GM23338 (cell line): ENCODE results near the gene CADPS. TPM values are rescaled to one million over a fixed set of nuclear protein-coding genes. Genes with fewer than 3 reads are reported as not detected.

ENCODE experiments used
- ATAC-seq: fragments of 200-7000 bp; cut with Tn5 transposase; 3 replicates; pipeline ENCODE4 v1.9.1; 2020
- DNase-seq: peaks from one replicate; pipeline ENCODE4 v3.0.0-alpha.2; 2015; ENCODE audit warnings: low spot score
- H2AFZ ChIP-seq: fragments of 200-600 bp; sonication (generic); 2 replicates; pipeline ENCODE4 v1.8.0; 2016; ENCODE audit warnings: antibody characterized with exemption, mild to moderate bottlenecking, moderate library complexity
- H3F3A ChIP-seq: fragments of 200-600 bp; sonication (generic); replicated peaks from 2 replicates; pipeline ENCODE4 v1.8.0; 2017; ENCODE audit warnings: antibody characterized with exemption, mixed run types, low read depth
- H3K27ac ChIP-seq: fragments of 200-600 bp; sonication (generic); 2 replicates; pipeline ENCODE4 v1.6.1; 2016; ENCODE audit warnings: low read depth
- H3K27me3 ChIP-seq: fragments of 200-600 bp; sonication (generic); 2 replicates; pipeline ENCODE4 v1.8.0; 2016; ENCODE audit warnings: mild to moderate bottlenecking, mixed run types, moderate library complexity; ENCODE audit not compliant: insufficient read depth
- H3K36me3 ChIP-seq: fragments of 200-600 bp; sonication (generic); 2 replicates; pipeline ENCODE4 v1.8.0; 2016; ENCODE audit warnings: mild to moderate bottlenecking; ENCODE audit not compliant: insufficient read depth
- H3K4me1 ChIP-seq: fragments of 200-600 bp; sonication (generic); 2 replicates; pipeline ENCODE4 v1.8.0; 2016; ENCODE audit warnings: mild to moderate bottlenecking, moderate library complexity; ENCODE audit not compliant: insufficient read depth
- H3K4me2 ChIP-seq: fragments of 200-600 bp; sonication (generic); 2 replicates; pipeline ENCODE4 v1.7.1; 2017; ENCODE audit warnings: mixed run types
- H3K4me3 ChIP-seq: fragments of 200-600 bp; sonication (generic); 2 replicates; pipeline ENCODE4 v1.6.1; 2016; ENCODE audit warnings: mixed run types
- H3K79me2 ChIP-seq: fragments of 200-600 bp; sonication (generic); replicated peaks from 2 replicates; pipeline ENCODE4 v1.8.0; 2017; ENCODE audit warnings: mild to moderate bottlenecking; ENCODE audit not compliant: insufficient read depth
- H3K9me2 ChIP-seq: fragments of 200-600 bp; sonication (generic); 2 replicates; pipeline ENCODE4 v1.8.0; 2017; ENCODE audit not compliant: insufficient read depth
- H4K20me1 ChIP-seq: fragments of 200-600 bp; sonication (generic); replicated peaks from 2 replicates; pipeline ENCODE4 v1.8.0; 2017; ENCODE audit warnings: mild to moderate bottlenecking; ENCODE audit not compliant: insufficient read depth
- H3K27ac Mint-ChIP-seq: 2 replicates; pipeline ENCODE4 v1.8.0; 2020; ENCODE audit warnings: inconsistent platforms, mild to moderate bottlenecking, moderate library complexity, mixed read lengths
- H3K27me3 Mint-ChIP-seq: 3 replicates; pipeline ENCODE4 v1.8.0; 2022; ENCODE audit warnings: low read depth, mild to moderate bottlenecking, moderate library complexity, mixed read lengths, inconsistent platforms; ENCODE audit not compliant: insufficient read depth, poor library complexity
- H3K36me3 Mint-ChIP-seq: 3 replicates; pipeline ENCODE4 v1.8.0; 2021; ENCODE audit warnings: low read depth, mild to moderate bottlenecking, inconsistent platforms, moderate library complexity, mixed read lengths
- H3K4me1 Mint-ChIP-seq: 3 replicates; pipeline ENCODE4 v1.8.0; 2020; ENCODE audit warnings: mild to moderate bottlenecking, inconsistent platforms, mixed read lengths
- H3K4me3 Mint-ChIP-seq: 3 replicates; pipeline ENCODE4 v1.8.0; 2021; ENCODE audit warnings: moderate library complexity, mild to moderate bottlenecking, inconsistent platforms, mixed read lengths
- H3K9me3 Mint-ChIP-seq: 3 replicates; pipeline ENCODE4 v1.8.0; 2020; ENCODE audit warnings: moderate library complexity, mild to moderate bottlenecking, inconsistent platforms, mixed read lengths
- CREB1 ChIP-seq: fragments of 250-450 bp; sonication (Bioruptor Pico); IDR thresholded peaks from 2 replicates; pipeline ENCODE4 v1.5.0; 2020; ENCODE audit warnings: low read depth, mild to moderate bottlenecking, moderate library complexity
- CTCF ChIP-seq, 2 experiments: fragments of 200-600 bp in 1 of 2; sonication (generic) in 1 of 2; conservative IDR thresholded peaks; 2 replicates each; pipeline versions ENCODE4 v1.5.1 to v1.6.1; 2016 to 2017; ENCODE audit warnings: antibody characterized with exemption in 2 of 2, low read depth in 2 of 2, mild to moderate bottlenecking in 2 of 2, moderate library complexity in 1 of 2
- ETS1 ChIP-seq: IDR thresholded peaks from 2 replicates; pipeline ENCODE4 v1.6.1; 2016; ENCODE audit warnings: antibody characterized with exemption
- EZH2 ChIP-seq: fragments of 200-600 bp; sonication (generic); IDR thresholded peaks from one replicate; pipeline ENCODE4 v1.8.0; 2017; ENCODE audit warnings: antibody characterized with exemption, mild to moderate bottlenecking, low read depth; ENCODE audit not compliant: unreplicated experiment
- EZH2phosphoT487 ChIP-seq: fragments of 200-600 bp; sonication (generic); IDR thresholded peaks from one replicate; pipeline ENCODE4 v1.8.1; 2018; ENCODE audit warnings: antibody characterized with exemption; ENCODE audit not compliant: unreplicated experiment
- JUNB ChIP-seq: IDR thresholded peaks from one replicate; pipeline ENCODE4 v1.6.1; 2016; ENCODE audit warnings: antibody characterized with exemption; ENCODE audit not compliant: unreplicated experiment
- NANOG ChIP-seq: IDR thresholded peaks from 2 replicates; pipeline ENCODE4 v1.6.1; 2016; ENCODE audit warnings: antibody characterized with exemption, borderline replicate concordance
- POLR2AphosphoS5 ChIP-seq: IDR thresholded peaks from 2 replicates; pipeline ENCODE4 v1.6.1; 2016; ENCODE audit warnings: antibody characterized with exemption, low read depth
- REST ChIP-seq: IDR thresholded peaks from one replicate; pipeline ENCODE4 v1.6.1; 2018; ENCODE audit warnings: antibody characterized with exemption; ENCODE audit not compliant: unreplicated experiment
- STAT1 ChIP-seq: IDR thresholded peaks from one replicate; pipeline ENCODE4 v1.6.1; 2016; ENCODE audit warnings: antibody characterized with exemption; ENCODE audit not compliant: unreplicated experiment
- ZNF114 ChIP-seq: fragments of 250-450 bp; sonication (Bioruptor Pico); IDR thresholded peaks from 2 replicates; pipeline ENCODE4 v1.5.0; 2020; ENCODE audit warnings: mild to moderate bottlenecking, moderate library complexity
- ZNF331 ChIP-seq: fragments of 250-450 bp; sonication (Bioruptor Pico); IDR thresholded peaks from 2 replicates; pipeline ENCODE4 v1.5.0; 2020; ENCODE audit warnings: low read depth, mild to moderate bottlenecking, moderate library complexity
- ZNF462 ChIP-seq: fragments of 250-450 bp; sonication (Bioruptor Pico); IDR thresholded peaks from 2 replicates; pipeline ENCODE4 v1.5.0; 2020; ENCODE audit warnings: mild to moderate bottlenecking, moderate library complexity
- polyA plus RNA-seq: library from polyadenylated mRNA; unstranded; fragments of >200 nt; fragmentation: Nextera tagmentation; extraction: Ambion mirVana; gene quantifications from 2 replicates; pipeline ENCODE4 v1.2.1, GENCODE V29; 2016
- total RNA-seq: library from RNA; depleted of rRNA; stranded (reverse); fragments of >200 nt; shearing (Covaris generic); gene quantifications from 2 replicates; pipeline ENCODE4 v1.2.3, GENCODE V29; 2014

Gene CADPS
- total and polyA plus RNA-seq, 2 experiments from 2014 or later: 14.7 to 22.0 TPM

- ATAC-seq (no peak), DNase-seq (no peak)
- Histone ChIP-seq H3K36me3 (no peaks in the 10 kb centered on the region), H4K20me1 (no peaks in the 10 kb centered on the region), H3K79me2 (no peaks in the 10 kb centered on the region), H3K4me3 (no peak overlapping the region), H3K27ac (no peak overlapping the region), H3K4me1 (no peaks in the 10 kb centered on the region), H2AFZ (no peak overlapping the region), H3K9me2 (0 out of 2 replicates have a peak, but pooled peaks cover 5% of the 10 kb centered on the region), H3K27me3 (no peaks in the 10 kb centered on the region), H3F3A (no peaks in the 10 kb centered on the region), H3K4me2 (no peak overlapping the region)
- Mint-ChIP-seq H3K4me1 (no peaks in the 10 kb centered on the region), H3K27ac (no peak overlapping the region), H3K4me3 (no peak overlapping the region), H3K27me3 (no peaks in the 10 kb centered on the region), H3K9me3 (no peaks in the 10 kb centered on the region), H3K36me3 (no peaks in the 10 kb centered on the region)
- TF ChIP-seq ETS1 (no peak), STAT1 (no peak), EZH2 (no peak), CTCF (conservative IDR thresholded peaks at IDR 0.05; ENCODE audit: low read depth in 2 of 2) (no peak), NANOG (no peak), REST (no peak), EZH2phosphoT487 (no peak), CREB1 (CRISPR knock-in tag) (no peak), ZNF462 (CRISPR knock-in tag) (no peak), ZNF114 (CRISPR knock-in tag) (no peak), ZNF331 (no peak), JUNB (no peak), POLR2AphosphoS5 (no peak)
Measured at GRCh38 chr3:62755285-62755684, 119.9 kb downstream of the CADPS start.
